ENCODE results near the gene HTR4.

Gene HTR4

GRCh38 chr5:148446611-148447010, 207.7 kb downstream of the HTR4 start:
- no peak for TF ChIP-seq POLR2A (IDR thresholded peaks at IDR 0.05; ENCODE audit: low read depth, low read length)
- FAIRE-seq (no peak), DNase-seq (ENCODE audit: insufficient read length, low spot score) (no peak)

DNA sequence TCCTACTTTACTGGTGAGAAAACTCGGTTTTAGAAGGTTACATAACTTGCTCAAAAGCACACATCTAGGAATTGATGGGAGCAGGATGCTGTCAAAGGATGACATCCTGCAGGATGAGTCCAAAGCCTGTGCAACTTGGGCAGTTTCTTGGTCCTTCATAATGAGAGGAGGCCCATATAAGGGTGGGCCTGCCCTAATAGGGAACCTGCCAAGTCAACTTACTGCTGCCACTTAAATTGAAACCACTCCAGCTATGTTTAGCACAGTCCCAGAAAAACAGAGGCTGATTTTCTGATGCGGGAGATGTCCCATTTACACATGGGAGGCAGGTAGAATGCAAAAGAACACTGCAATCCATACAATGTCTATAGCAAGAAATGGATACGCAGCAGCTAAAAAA, 208.7 kb downstream of the HTR4 start:
- no peak for TF ChIP-seq POLR2A (IDR thresholded peaks at IDR 0.05; ENCODE audit: low read depth, low read length)
- FAIRE-seq (no peak), DNase-seq (ENCODE audit: insufficient read length, low spot score) (no peak)

DNA sequence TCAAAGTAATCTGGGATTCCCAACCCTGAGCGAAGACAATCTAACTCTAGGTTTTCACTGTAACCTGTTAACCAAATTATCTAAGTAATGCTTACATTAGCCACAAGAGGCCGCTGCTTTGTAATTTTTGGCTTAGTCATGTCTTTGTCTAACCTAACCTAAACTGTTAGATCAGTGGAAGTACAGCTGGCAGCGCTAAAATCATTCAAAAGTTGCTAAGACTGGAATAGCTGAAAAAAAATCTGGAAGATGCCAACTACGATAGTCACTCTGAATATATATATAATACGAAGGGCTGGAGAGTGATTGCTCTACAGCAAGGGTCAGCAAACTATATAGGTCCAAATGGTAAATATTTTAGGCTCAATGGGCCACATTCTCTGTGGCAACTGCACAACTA, 210.3 kb downstream of the HTR4 start:
- no peak for TF ChIP-seq POLR2A (IDR thresholded peaks at IDR 0.05; ENCODE audit: low read depth, low read length)
- peak; percentile 90 for FAIRE-seq
- peak; percentile 9 for DNase-seq (ENCODE audit: insufficient read length, low spot score)

GRCh38 chr5:148443241-148443640, 211.1 kb downstream of the HTR4 start:
- FAIRE-seq (no peak), DNase-seq (ENCODE audit: insufficient read length, low spot score) (no peak)
- no peak for TF ChIP-seq POLR2A (IDR thresholded peaks at IDR 0.05; ENCODE audit: low read depth, low read length)

DNA sequence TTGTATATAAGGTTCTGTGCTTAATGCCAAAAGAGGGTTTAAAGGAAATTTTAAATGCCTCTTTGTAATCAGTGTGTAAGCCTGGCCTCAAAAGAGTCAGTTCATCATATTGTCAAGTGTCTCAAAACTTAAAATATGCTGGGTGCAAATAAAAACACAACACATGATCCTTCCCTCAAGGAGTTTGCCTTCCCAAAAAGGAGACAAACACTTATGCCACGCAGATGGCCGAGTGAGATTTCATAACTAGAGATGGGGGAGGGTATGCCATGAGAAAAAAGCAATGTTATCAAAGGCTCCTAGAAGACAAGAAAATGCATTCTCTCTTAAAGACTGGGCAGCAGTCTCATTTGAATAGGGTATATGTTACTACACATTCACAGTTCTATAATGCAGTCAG, 215.4 kb downstream of the HTR4 start:
- no peak for TF ChIP-seq POLR2A (IDR thresholded peaks at IDR 0.05; ENCODE audit: low read depth, low read length)
- FAIRE-seq = no peak
- DNase-seq (ENCODE audit: insufficient read length, low spot score) = no peak

- no peak for TF ChIP-seq POLR2A (IDR thresholded peaks at IDR 0.05; ENCODE audit: low read depth, low read length)
- DNase-seq (ENCODE audit: insufficient read length, low spot score) (no peak), FAIRE-seq (no peak)
Measured at GRCh38 chr5:148437249-148437648, 217.1 kb downstream of the HTR4 start.

- DNase-seq (ENCODE audit: insufficient read length, low spot score) = no peak
- TF ChIP-seq POLR2A (IDR thresholded peaks at IDR 0.05; ENCODE audit: low read depth, low read length) = no peak
- FAIRE-seq = no peak
Measured at GRCh38 chr5:148436029-148436428, 218.3 kb downstream of the HTR4 start.

GRCh38 chr5:148433826-148434225, 220.5 kb downstream of the HTR4 start:
- no peak for FAIRE-seq
- DNase-seq (ENCODE audit: insufficient read length, low spot score) = no peak
- no peak for TF ChIP-seq POLR2A (IDR thresholded peaks at IDR 0.05; ENCODE audit: low read depth, low read length)

Data from H54 (cell line).